Hematopoietic multipotent progenitor cell treated with erythropoietin and hydrocortisone succinate and interleukin-3 and kit ligand, for 15 days (in vitro differentiated cells): ENCODE results near the gene SHFL.

ENCODE experiments used
- DNase-seq: peaks from one replicate; pipeline ENCODE4 v3.0.0-alpha.2; 2015; ENCODE audit warnings: low spot score

Gene SHFL

GRCh38 chr19:10109528-10109927 is 23.4 kb downstream of the SHFL start:
- DNase-seq = no peak

GRCh38 chr19:10110076-10110971 is 24.2 kb downstream of the SHFL start:
- no peak for DNase-seq

- DNase-seq = no peak
These were observed 24.8 kb downstream of the SHFL start for GRCh38 chr19:10110972-10111317.

GRCh38 chr19:10111405-10111811 is 25.3 kb downstream of the SHFL start, which contains the start of gene P2RY11:
P2RY11 (plus strand) TSS chr19:10111693; CDS start chr19:10111722, 29 bp downstream.
- no peak for DNase-seq

- DNase-seq = no peak
These were observed 26.1 kb downstream of the SHFL start for GRCh38 chr19:10112037-10112761.

- peak; percentile 30 for DNase-seq
These were observed 26.9 kb downstream of the SHFL start for GRCh38 chr19:10112895-10113591.

- no peak for DNase-seq
These were observed 27.5 kb downstream of the SHFL start for GRCh38 chr19:10113592-10113963.

- DNase-seq = no peak
These were observed 28.0 kb downstream of the SHFL start for GRCh38 chr19:10113964-10114650.

- no peak for DNase-seq
These were observed 28.7 kb downstream of the SHFL start for GRCh38 chr19:10114651-10115391.

GRCh38 chr19:10115392-10116084 is 29.4 kb downstream of the SHFL start:
- DNase-seq = no peak

- DNase-seq = no peak
These were observed 30.2 kb downstream of the SHFL start for GRCh38 chr19:10116085-10116865.

- DNase-seq = no peak
These were observed 30.9 kb downstream of the SHFL start for GRCh38 chr19:10116866-10117616.

GRCh38 chr19:10118960-10119359 is 32.8 kb downstream of the SHFL start:
- DNase-seq = no peak

GRCh38 chr19:10120538-10121189 is 34.5 kb downstream of the SHFL start:
- no peak for DNase-seq

- no peak for DNase-seq
These were observed 35.9 kb downstream of the SHFL start for GRCh38 chr19:10122045-10122444.

- no peak for DNase-seq
These were observed 38.3 kb downstream of the SHFL start for GRCh38 chr19:10124429-10124828.

GRCh38 chr19:10126213-10126639 is 40.1 kb downstream of the SHFL start:
- DNase-seq = no peak

- no peak for DNase-seq
These were observed 46.8 kb downstream of the SHFL start for GRCh38 chr19:10132905-10133304.

GRCh38 chr19:10133596-10133995 is 47.5 kb downstream of the SHFL start:
- DNase-seq = no peak
